ENCODE results near the gene RHD. TPM values are rescaled to one million over a fixed set of nuclear protein-coding genes. Genes with fewer than 3 reads are reported as not detected.
"Not testable (repeated sequence)": the region's sequence is repeated elsewhere in the genome, so short reads cannot be mapped to it uniquely, and the experiment has no call there.

Gene RHD
- total RNA-seq, 4 donors from 2014 or later: not detected

- peak in 1 of 2 donors; percentile 6 for DNase-seq
- H3K4me1 ChIP-seq; H3K27me3 ChIP-seq; H3K4me3 ChIP-seq (replicated peaks in 1 of 3); intact Hi-C loops (cut with DNase I); H3K36me3 ChIP-seq; H3K27ac ChIP-seq; H3K9me3 ChIP-seq: not testable (repeated sequence)
- WGBS, 2 donors: 7 to 24% methylated on average over 5 of the region's 6 CpGs
- peak in 1 of 6 experiments; percentile 25 for TF ChIP-seq CTCF (IDR thresholded peaks at IDR 0.05)
Observed at GRCh38 chr1:25290043-25290442, 17.7 kb downstream of the RHD start.

- H3K4me1 ChIP-seq; H3K9me3 ChIP-seq; H3K4me3 ChIP-seq (replicated peaks in 1 of 3); intact Hi-C loops (cut with DNase I); DNase-seq; H3K27me3 ChIP-seq; H3K27ac ChIP-seq; H3K36me3 ChIP-seq: not testable (repeated sequence)
- WGBS, 2 donors: 95% methylated on average over 2 of the region's 2 CpGs
Observed at GRCh38 chr1:25293426-25293825, 21.1 kb downstream of the RHD start.

GRCh38 chr1:25294889-25295826 is 22.8 kb downstream of the RHD start:
- H3K36me3 ChIP-seq; H3K4me3 ChIP-seq (replicated peaks in 1 of 3); H3K27ac ChIP-seq; H3K4me1 ChIP-seq; H3K27me3 ChIP-seq; DNase-seq; H3K9me3 ChIP-seq; intact Hi-C loops (cut with DNase I): not testable (repeated sequence)
- WGBS, 2 donors: 66 to 83% methylated on average over 3 to 4 of the region's 14 CpGs

- H3K36me3 ChIP-seq; H3K4me1 ChIP-seq; H3K4me3 ChIP-seq (replicated peaks in 1 of 3); intact Hi-C loops (cut with DNase I); H3K27ac ChIP-seq; H3K27me3 ChIP-seq; DNase-seq; H3K9me3 ChIP-seq: not testable (repeated sequence)
- 66 to 87% methylated on average over 6 of the region's 8 CpGs for WGBS, 2 donors
Observed at GRCh38 chr1:25296501-25296900, 24.2 kb downstream of the RHD start.

GRCh38 chr1:25300729-25301128 is 28.4 kb downstream of the RHD start:
- H3K27ac ChIP-seq; DNase-seq; H3K36me3 ChIP-seq; H3K4me3 ChIP-seq (replicated peaks in 1 of 3); intact Hi-C loops (cut with DNase I); H3K27me3 ChIP-seq; H3K9me3 ChIP-seq; H3K4me1 ChIP-seq: not testable (repeated sequence)
- 87 to 95% methylated on average over 6 to 7 of the region's 9 CpGs for WGBS, 2 donors

- H3K4me3 ChIP-seq (replicated peaks in 1 of 3); DNase-seq; H3K27ac ChIP-seq; H3K27me3 ChIP-seq; H3K4me1 ChIP-seq; H3K36me3 ChIP-seq; intact Hi-C loops (cut with DNase I); H3K9me3 ChIP-seq: not testable (repeated sequence)
- 80 to 83% methylated on average over 3 of the region's 3 CpGs for WGBS, 2 donors
Observed at GRCh38 chr1:25302330-25302729, 30.0 kb downstream of the RHD start.

- H3K9me3 ChIP-seq; H3K27ac ChIP-seq; H3K36me3 ChIP-seq; H3K27me3 ChIP-seq; DNase-seq; intact Hi-C loops (cut with DNase I); H3K4me3 ChIP-seq (replicated peaks in 1 of 3); H3K4me1 ChIP-seq: not testable (repeated sequence)
- 79 to 80% methylated on average over 4 of the region's 4 CpGs for WGBS, 2 donors
Observed at GRCh38 chr1:25304936-25305335, 32.6 kb downstream of the RHD start.

GRCh38 chr1:25308168-25308567 is 35.9 kb downstream of the RHD start:
- DNase-seq; H3K27me3 ChIP-seq; H3K4me1 ChIP-seq; H3K27ac ChIP-seq; H3K36me3 ChIP-seq; intact Hi-C loops (cut with DNase I); H3K9me3 ChIP-seq; H3K4me3 ChIP-seq (replicated peaks in 1 of 3): not testable (repeated sequence)
- WGBS, 2 donors: no CpG with 5 or more reads among the region's 1 CpG

- intact Hi-C loops (cut with DNase I); H3K27ac ChIP-seq; H3K9me3 ChIP-seq; DNase-seq; H3K4me3 ChIP-seq (replicated peaks in 1 of 3); H3K36me3 ChIP-seq; H3K4me1 ChIP-seq; H3K27me3 ChIP-seq: not testable (repeated sequence)
- 74 to 92% methylated on average over 1 of the region's 1 CpG for WGBS, 2 donors
Observed at GRCh38 chr1:25309085-25309484, 36.8 kb downstream of the RHD start.

GRCh38 chr1:25309486-25309885 is 37.2 kb downstream of the RHD start:
- H3K36me3 ChIP-seq; H3K27ac ChIP-seq; intact Hi-C loops (cut with DNase I); H3K9me3 ChIP-seq; DNase-seq; H3K27me3 ChIP-seq; H3K4me1 ChIP-seq; H3K4me3 ChIP-seq (replicated peaks in 1 of 3): not testable (repeated sequence)
- 85 to 95% methylated on average over 1 of the region's 1 CpG for WGBS, 2 donors

- DNase-seq; H3K27ac ChIP-seq; H3K9me3 ChIP-seq; H3K4me1 ChIP-seq; H3K36me3 ChIP-seq; intact Hi-C loops (cut with DNase I); H3K27me3 ChIP-seq; H3K4me3 ChIP-seq (replicated peaks in 1 of 3): not testable (repeated sequence)
Observed at GRCh38 chr1:25312806-25313470, 40.6 kb downstream of the RHD start.

Data from thyroid gland (tissue), 4 donors.